GM19043 (cell line): ENCODE measurements around the gene FAM151A.
"Not testable (repeated sequence)": the region's sequence is repeated elsewhere in the genome, so short reads cannot be mapped to it uniquely, and the experiment has no call there.

Experiments used
- ATAC-seq: cut with Tn5 transposase; IDR thresholded peaks from one replicate; pipeline ENCODE4 v1.9.1; 2021; ENCODE audit warnings: low read depth; ENCODE audit not compliant: unreplicated experiment

Gene FAM151A

GRCh38 chr1:54636461-54637446, 13.4 kb upstream of the FAM151A start:
- not testable (repeated sequence) for ATAC-seq

DNA sequence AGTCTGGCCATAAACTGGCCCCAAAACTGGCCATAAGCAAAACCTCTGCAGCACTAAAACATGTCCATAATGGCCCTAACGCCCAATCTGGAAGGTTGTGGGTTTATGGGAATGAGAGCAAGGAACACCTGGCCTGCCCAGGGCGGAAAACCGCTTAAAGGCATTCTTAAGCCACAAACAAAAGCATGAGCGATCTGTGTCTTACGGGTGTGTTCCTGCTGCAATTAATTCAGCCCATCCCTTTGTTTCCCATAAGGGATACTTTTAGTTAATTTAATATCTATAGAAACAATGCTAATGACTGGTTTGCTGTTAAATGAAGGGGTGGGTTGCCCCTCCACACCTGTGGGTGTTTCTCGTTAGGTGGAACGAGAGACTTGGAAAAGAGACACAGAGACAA, 12.5 kb upstream of the FAM151A start:
- ATAC-seq = not testable (repeated sequence)

- ATAC-seq = no peak
These were observed 3.9 kb upstream of the FAM151A start for GRCh38 chr1:54627196-54627595.

DNA sequence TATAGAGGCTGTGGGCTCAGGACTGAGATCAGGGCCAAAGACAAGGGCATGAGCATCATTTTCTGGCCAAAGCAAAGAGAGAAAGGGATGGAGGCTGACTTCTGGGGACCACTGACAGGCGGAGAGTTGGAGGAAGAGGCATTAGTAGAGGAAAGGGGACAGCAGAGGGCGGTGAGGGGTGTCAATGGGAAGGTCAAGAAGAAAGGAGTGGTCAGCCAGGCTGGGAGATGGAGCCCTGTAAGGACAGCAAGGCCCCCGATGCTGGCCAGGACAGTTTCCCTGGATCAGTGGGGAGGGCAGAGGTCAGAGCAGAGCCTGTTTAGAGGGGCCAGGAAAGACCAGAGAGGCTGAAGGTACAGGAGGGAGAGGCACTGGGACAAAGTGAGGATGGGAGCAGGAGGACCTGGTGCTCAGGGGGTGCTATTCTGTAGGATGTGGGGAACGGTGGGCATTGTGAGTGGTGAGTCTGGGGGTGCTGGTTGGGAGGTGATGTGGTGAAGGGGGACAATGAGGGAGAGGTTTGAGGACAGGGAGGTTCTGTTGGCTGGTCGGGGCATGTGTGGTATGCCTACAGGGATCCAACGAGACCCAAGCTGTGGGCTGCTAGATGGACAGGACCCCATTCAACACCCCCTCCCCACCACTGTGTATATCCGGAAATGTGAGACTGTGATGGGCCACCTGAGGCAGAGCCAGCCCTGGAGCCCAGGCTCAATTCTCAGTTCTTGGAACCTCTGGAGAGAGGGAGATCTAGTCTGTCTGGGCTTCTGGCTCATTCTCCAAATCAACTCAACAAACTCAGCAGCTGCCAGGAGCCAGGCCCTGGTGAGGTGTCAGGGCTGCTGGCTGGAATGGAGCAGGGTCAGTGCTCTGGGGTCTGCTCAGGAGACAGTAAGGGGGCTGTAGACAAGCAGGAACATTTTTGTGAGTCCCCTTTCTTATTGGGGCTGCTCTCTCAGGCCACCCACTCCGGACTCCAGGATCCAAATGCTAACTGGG, 1.4 kb upstream of the FAM151A start:
- no peak for ATAC-seq

DNA sequence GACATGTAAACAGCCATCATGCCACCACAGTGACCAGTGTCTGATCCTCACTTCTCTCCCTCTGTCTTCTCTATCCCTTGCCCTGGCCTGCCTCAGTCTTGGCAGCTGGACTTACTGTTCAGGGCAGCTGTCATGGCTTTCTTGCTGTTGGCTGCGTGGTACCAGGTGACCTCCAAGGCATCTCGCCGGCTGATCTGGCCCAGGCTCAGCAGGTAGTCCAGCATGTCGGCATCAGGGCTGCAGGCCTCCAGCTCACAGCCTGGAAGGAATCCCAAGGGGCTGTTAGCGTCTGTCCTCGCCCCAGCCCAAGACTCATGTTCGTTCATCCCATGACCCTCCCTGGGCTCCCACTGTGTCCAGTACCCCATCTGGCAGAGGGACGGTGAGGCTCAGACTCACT, 3.6 kb downstream of the FAM151A start:
- no peak for ATAC-seq

GRCh38 chr1:54615531-54616279, 7.6 kb downstream of the FAM151A start:
- ATAC-seq = no peak

GRCh38 chr1:54614563-54614962, 8.8 kb downstream of the FAM151A start:
- no peak for ATAC-seq

DNA sequence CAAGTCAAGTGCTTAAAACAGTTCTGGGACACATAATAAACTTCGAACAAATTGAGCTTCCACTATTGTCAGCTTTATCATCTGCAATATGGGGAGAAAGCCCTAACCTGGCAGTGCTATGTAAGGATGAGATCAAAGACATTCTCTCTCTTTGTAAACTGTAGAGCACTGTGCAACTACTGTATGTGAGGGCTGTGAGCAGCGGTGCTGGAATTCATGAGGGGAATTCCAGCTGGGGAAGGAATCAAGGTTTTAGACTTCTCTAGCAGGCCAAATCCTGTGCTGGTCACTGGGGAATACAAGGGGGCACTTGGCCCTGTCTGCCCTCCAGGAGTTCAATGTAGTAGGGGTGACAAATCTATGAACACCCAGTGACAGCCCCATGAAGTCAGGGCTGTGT, 9.3 kb downstream of the FAM151A start:
- ATAC-seq = no peak

DNA sequence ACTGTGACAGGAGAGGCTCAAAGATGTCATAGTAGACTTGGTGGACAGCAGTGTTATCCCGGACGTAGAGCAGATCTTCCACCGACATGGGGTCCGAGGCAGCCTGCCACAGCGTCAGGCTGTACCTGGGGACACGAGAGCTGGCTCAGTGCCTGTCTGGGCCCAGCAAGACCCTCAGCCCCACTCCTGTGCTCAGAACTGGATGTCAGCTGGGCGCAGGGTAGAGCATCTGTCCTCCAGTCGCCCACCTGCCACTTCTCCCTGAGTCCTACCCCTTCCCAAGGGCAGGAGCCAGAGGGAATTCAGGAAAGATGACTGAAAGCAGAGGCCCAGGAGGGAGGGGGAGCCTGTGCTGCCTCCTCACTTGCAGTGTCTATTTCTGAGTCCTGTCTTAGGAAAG, 11.7 kb downstream of the FAM151A start:
- no peak for ATAC-seq

GRCh38 chr1:54610601-54611580, 12.4 kb downstream of the FAM151A start:
- ATAC-seq = no peak

- ATAC-seq = no peak
These were observed 13.3 kb downstream of the FAM151A start for GRCh38 chr1:54610048-54610447.

GRCh38 chr1:54609301-54609921, 13.9 kb downstream of the FAM151A start:
- no peak for ATAC-seq

DNA sequence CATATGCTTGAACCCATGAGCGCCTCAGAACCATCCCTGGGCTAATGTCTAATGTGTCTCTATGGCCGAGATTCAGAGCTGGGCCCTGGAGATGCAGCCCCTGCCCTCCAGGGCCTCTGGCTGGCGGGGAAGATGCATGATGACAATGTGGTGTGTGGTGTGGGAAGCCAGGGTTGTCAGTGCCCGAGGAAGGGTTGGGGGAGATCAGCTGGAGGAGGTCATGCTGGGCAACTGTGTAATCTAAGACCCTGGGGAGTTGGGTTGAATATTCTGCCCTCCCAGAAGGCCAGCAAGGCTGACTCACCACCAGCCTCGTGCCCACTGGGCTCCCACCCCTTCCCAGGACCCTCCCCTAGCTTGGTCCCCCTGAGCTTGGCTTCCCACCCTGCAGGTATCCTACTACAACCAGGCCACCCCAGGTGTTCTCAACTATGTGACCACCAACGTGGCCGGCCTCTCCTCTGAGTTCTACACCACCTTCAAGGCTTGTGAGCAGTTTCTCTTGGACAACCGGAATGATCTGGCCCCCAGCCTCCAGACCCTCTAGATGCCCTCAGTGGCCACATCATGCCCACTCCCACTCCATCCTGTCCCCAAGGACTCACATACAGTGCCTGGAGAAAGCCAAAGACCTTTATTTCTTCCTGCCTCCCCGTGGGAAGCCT, 14.6 kb downstream of the FAM151A start:
- ATAC-seq = no peak

DNA sequence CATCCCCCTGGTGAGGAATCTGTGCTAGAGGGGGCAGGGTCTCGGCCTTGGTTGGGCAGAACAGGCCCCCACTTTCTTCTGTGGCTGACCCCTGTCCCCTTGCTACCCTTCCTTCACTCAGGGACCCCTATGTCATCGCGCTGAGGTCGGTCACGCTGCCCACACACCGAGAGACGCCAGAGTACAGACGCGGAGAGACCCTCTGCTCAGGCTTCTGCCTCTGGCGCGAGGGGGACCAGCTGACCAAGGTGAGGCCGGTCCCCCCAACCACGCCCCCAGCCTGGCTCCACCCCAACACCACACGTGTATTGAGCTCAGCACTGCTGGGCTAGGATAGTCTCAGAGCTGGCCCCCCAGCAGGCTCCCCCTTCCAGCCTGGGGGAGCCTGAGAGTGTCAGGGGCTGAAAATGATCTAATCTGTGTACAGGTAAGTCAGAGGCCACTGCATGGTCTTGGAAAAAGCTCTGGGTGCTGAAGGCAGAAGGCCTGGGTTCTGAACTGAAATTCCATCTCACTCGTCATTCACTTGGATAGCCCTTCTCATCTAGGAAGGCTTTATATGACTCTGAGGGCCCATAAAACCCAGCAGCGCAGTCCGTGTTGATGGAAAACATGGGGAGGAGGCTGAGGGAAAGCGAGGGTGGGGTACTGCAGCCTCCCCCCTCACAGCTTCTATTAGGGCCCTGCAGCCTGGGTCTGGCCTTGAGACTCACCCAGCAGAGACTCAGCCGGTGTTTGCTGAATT, 15.3 kb downstream of the FAM151A start:
- ATAC-seq = no peak

GRCh38 chr1:54606990-54607325, 16.4 kb downstream of the FAM151A start:
- ATAC-seq = no peak

DNA sequence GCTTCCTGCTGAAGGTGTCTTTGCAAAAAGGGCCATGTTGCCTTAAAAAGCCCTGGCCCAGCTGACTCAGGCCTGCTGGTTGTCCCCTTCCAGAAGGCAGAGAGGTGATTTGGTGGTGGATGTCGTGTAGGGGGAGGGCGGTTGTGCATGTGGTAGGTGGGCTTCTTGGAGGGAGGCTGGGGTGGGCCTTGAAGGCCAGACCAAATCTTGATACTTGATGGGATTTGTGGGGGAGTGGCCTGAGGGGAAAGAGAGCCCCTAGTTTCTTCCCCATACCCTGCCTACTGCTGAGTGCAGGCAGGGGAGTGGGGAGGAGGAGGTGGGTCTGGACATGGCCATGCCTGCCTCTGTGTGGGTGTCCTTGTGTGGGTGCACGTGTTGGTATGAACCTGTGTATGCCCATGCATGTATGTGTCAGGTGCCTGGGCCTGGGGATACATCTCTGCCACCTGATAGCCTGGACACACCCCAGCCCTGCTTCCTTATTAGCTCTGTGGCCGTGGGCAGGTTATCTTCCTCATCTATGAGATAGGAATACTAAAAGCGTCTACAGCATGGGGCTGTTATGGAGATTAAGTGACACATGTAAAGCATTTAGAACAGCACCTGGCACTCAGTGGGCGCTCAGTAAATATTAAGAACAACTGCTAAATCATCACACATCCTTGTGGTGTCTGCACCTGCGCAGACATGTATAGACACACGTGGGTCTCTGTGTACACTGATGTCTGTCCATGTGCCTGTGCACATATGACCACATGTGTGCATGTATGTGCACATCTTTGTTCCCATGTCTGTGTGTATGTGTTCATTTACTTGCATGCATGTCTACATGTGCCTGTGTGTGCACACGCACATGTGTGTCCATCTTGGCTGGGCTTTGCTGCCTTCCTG, 17.0 kb downstream of the FAM151A start:
- ATAC-seq = no peak
